WI38 (cell line): Measurements from ENCODE around the gene PDGFD.

Experiments used
- H3K4me3 ChIP-seq: 2 replicates; pipeline ENCODE4 v1.5.1; 2011; ENCODE audit warnings: low read depth, mild to moderate bottlenecking, control low read depth, low read length
- TF ChIP-seq, protein P1 (sequence below): IDR thresholded peaks from 2 replicates; pipeline ENCODE4 v1.5.1; 2012; ENCODE audit warnings: low read depth, mild to moderate bottlenecking, control low read depth, low read length

The PDGFD gene

DNA sequence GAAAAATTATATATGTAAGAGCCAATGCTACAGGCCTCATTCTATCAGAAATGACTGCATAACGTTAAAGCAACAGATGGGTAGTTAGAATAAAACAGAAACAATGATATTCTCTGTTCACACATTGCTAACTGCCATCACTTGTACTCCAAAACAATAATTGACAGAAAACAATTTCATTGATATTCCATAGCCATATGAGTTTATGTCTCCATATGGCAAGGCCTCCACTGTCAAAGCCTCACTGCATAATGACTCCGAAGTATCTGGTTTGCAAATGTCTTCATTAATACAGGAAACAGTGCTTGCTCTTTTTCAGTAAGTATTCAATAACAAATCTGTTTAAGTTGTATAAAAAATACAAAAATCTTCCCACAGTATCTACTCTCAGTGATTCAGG, 117.6 kb downstream of the PDGFD start:
- no peak overlapping the region for H3K4me3 ChIP-seq
- TF ChIP-seq, protein P1, sequence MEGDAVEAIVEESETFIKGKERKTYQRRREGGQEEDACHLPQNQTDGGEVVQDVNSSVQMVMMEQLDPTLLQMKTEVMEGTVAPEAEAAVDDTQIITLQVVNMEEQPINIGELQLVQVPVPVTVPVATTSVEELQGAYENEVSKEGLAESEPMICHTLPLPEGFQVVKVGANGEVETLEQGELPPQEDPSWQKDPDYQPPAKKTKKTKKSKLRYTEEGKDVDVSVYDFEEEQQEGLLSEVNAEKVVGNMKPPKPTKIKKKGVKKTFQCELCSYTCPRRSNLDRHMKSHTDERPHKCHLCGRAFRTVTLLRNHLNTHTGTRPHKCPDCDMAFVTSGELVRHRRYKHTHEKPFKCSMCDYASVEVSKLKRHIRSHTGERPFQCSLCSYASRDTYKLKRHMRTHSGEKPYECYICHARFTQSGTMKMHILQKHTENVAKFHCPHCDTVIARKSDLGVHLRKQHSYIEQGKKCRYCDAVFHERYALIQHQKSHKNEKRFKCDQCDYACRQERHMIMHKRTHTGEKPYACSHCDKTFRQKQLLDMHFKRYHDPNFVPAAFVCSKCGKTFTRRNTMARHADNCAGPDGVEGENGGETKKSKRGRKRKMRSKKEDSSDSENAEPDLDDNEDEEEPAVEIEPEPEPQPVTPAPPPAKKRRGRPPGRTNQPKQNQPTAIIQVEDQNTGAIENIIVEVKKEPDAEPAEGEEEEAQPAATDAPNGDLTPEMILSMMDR: no peak

GRCh38 chr11:104043678-104044239, 120.2 kb downstream of the PDGFD start:
- TF ChIP-seq, protein P1: no peak

GRCh38 chr11:104043142-104043541, 120.8 kb downstream of the PDGFD start:
- H3K4me3 ChIP-seq: no peak overlapping the region
- TF ChIP-seq, protein P1: no peak

More at GRCh38 chr11:104043678-104044239, 120.2 kb downstream of the PDGFD start:
- H3K4me3 ChIP-seq: no peak overlapping the region

DNA sequence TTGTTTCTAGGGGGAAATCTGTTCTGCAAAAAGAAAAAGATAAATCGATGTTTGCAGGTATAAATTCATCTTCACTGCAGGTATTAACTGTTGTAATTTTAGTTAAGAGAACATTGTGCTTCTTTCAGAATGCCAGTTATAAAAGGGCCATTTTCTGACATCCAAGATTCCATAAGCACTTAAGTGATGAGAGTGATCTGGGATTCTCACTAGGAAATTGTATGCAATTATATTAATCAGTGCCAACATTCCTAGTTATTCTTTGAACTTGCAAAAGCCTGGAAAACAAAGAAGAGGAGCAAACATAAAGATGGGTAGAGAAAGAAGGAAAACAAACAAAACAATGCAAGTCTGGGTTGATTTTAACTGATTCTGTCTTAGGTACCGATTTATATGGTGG, 122.2 kb downstream of the PDGFD start:
- TF ChIP-seq, protein P1: no peak
- H3K4me3 ChIP-seq: no peak overlapping the region

- H3K4me3 ChIP-seq: no peak overlapping the region
- TF ChIP-seq, protein P1: no peak
Observed at GRCh38 chr11:104036995-104037394, 127.0 kb downstream of the PDGFD start.

DNA sequence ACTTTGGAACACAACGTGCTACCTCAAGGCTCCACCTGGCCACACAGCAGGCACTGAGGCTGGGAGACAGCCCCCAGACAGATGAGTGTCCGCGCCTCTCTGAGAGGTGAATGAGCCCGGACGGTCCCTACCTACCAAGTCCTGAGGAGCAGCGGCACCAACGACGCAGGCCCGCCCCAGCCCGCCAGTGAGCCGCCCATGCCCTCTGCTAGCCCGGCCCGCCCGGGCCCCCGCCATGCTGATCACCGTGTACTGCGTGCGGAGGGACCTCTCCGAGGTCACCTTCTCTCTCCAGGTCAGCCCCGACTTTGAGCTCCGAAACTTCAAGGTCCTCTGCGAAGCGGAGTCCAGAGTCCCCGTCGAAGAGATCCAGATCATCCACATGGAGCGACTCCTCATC, 127.4 kb downstream of the PDGFD start, which contains the start of gene DDI1:
Gene DDI1 (plus strand): TSS at position 53 of the 400 bp plus-strand sequence. CDS start 183 bp downstream, at position 236.
- H3K4me3 ChIP-seq: no peak within 1 kb of the TSS
- TF ChIP-seq, protein P1: no peak

GRCh38 chr11:104033561-104033960, 130.4 kb downstream of the PDGFD start:
- TF ChIP-seq, protein P1: no peak
- no peak overlapping the region for H3K4me3 ChIP-seq
